HG03354 (cell line): Measurements from ENCODE around the gene SLC25A11.
"Not testable (repeated sequence)": the region's sequence is repeated elsewhere in the genome, so short reads cannot be mapped to it uniquely, and the experiment has no call there.

Source experiments
- ATAC-seq: cut with Tn5 transposase; IDR thresholded peaks from one replicate; pipeline ENCODE4 v1.9.1; 2021; ENCODE audit warnings: mild to moderate bottlenecking; ENCODE audit not compliant: unreplicated experiment, poor library complexity, severe bottlenecking

SLC25A11 gene

GRCh38 chr17:4928881-4929280 lies 11.0 kb downstream of the SLC25A11 start:
- no peak for ATAC-seq

- ATAC-seq, result not testable (repeated sequence)
Measured at GRCh38 chr17:4926577-4927335, 13.1 kb downstream of the SLC25A11 start.

- ATAC-seq, result no peak
Measured at GRCh38 chr17:4921320-4921719, 18.5 kb downstream of the SLC25A11 start.

GRCh38 chr17:4920351-4921048 lies 19.3 kb downstream of the SLC25A11 start:
- ATAC-seq, result no peak

- ATAC-seq, result no peak
Measured at GRCh38 chr17:4919511-4920047, 20.3 kb downstream of the SLC25A11 start.

GRCh38 chr17:4914551-4914950 lies 25.3 kb downstream of the SLC25A11 start:
- not testable (repeated sequence) for ATAC-seq

- no peak for ATAC-seq
Measured at GRCh38 chr17:4913994-4914393, 25.9 kb downstream of the SLC25A11 start.

- no peak for ATAC-seq
Measured at GRCh38 chr17:4908711-4909496, 30.9 kb downstream of the SLC25A11 start.

GRCh38 chr17:4908301-4908700 lies 31.5 kb downstream of the SLC25A11 start:
- no peak for ATAC-seq

- ATAC-seq, result not testable (repeated sequence)
Measured at GRCh38 chr17:4906642-4907041, 33.2 kb downstream of the SLC25A11 start.

- no peak for ATAC-seq
Measured at GRCh38 chr17:4903051-4903818, 36.6 kb downstream of the SLC25A11 start, which contains the start of gene CHRNE. Gene CHRNE, minus strand, starts transcription at chr17:4903098. Its CDS starts 35 bp downstream, at chr17:4903063.

GRCh38 chr17:4902540-4902939 lies 37.3 kb downstream of the SLC25A11 start:
- no peak for ATAC-seq

- ATAC-seq, result no peak
Measured at GRCh38 chr17:4901648-4902344, 38.0 kb downstream of the SLC25A11 start.

- ATAC-seq, result no peak
Measured at GRCh38 chr17:4901108-4901647, 38.7 kb downstream of the SLC25A11 start.

GRCh38 chr17:4900231-4901107 lies 39.4 kb downstream of the SLC25A11 start:
- ATAC-seq, result no peak

GRCh38 chr17:4899341-4900230 lies 40.3 kb downstream of the SLC25A11 start, which contains the start of gene C17orf107:
Gene C17orf107, plus strand, starts transcription at chr17:4899536. Its CDS starts 227 bp downstream, at chr17:4899763.
- ATAC-seq, result no peak

- no peak for ATAC-seq
Measured at GRCh38 chr17:4898927-4899326, 40.9 kb downstream of the SLC25A11 start.
